GM12801 (cell line): ENCODE measurements around the gene CADM1.

Experiments used
- TF ChIP-seq, protein P1 (sequence below): IDR thresholded peaks from one replicate; pipeline ENCODE4 v1.5.1; 2011; ENCODE audit warnings: control low read depth; ENCODE audit not compliant: insufficient read length; ENCODE audit errors: extremely low read depth

CADM1 gene

DNA sequence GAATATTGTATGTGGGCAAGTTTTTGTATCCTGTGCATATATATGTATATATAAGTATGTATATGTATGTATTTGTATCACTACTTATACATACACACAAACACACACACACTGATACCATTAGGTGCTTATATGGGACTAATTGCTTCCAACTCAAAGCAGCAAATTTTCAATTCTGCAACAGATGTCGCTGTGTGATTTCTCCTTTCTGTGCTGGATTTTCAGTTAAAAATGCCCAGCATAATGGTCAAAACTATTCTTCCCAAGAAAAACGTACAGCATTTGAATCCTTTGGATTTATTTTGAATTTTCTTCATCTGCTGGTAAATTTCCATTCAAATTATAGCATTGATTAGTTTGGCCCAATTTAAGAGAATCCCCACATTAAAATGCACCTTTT is 4.3 kb downstream of the CADM1 start:
- TF ChIP-seq, protein P1, sequence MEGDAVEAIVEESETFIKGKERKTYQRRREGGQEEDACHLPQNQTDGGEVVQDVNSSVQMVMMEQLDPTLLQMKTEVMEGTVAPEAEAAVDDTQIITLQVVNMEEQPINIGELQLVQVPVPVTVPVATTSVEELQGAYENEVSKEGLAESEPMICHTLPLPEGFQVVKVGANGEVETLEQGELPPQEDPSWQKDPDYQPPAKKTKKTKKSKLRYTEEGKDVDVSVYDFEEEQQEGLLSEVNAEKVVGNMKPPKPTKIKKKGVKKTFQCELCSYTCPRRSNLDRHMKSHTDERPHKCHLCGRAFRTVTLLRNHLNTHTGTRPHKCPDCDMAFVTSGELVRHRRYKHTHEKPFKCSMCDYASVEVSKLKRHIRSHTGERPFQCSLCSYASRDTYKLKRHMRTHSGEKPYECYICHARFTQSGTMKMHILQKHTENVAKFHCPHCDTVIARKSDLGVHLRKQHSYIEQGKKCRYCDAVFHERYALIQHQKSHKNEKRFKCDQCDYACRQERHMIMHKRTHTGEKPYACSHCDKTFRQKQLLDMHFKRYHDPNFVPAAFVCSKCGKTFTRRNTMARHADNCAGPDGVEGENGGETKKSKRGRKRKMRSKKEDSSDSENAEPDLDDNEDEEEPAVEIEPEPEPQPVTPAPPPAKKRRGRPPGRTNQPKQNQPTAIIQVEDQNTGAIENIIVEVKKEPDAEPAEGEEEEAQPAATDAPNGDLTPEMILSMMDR, result no peak

DNA sequence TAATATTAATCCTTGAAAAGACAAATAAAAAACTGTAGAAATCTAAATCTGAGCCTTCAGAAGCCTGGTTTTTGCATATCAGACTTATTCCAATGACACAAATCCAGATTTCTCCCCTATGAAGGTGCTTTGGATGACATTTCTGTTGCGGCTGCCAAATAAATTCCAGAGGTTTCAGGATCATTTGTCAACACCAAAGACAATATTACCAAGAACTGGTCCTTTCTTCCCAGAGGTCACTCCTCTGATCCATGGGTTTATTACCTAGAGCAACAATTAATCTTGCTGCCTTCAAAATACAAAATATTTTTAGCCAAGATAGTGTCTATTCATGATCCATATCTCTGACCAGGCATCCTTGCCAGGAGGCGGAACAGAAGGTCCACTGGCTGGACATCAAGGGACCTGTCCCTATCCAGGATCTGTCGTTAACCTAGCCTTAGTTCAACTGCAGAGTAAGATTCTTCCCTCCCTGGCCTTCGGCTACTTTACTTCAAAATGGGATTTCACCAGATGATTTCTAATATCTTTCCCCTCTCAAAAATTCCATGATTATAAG is 4.9 kb downstream of the CADM1 start:
- TF ChIP-seq, protein P1, result no peak

DNA sequence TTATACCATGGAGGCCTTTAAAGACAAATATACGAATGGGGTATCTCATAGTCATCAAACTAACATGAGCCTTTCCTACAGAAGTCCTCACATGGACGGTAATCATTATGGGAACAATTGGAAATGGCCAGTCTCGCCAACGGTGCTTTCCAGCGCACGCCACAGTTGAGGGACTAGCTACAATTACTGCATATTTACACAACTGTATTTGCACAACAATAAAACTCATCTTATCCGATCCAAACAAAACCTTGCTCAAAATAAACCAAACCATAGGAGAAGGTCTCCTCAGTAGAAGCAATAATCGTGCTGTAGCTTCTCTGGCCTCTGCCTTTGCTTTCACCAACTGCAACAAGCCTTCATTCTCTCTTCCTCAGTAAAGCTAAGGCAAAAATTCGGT is 5.9 kb downstream of the CADM1 start:
- TF ChIP-seq, protein P1, result no peak

DNA sequence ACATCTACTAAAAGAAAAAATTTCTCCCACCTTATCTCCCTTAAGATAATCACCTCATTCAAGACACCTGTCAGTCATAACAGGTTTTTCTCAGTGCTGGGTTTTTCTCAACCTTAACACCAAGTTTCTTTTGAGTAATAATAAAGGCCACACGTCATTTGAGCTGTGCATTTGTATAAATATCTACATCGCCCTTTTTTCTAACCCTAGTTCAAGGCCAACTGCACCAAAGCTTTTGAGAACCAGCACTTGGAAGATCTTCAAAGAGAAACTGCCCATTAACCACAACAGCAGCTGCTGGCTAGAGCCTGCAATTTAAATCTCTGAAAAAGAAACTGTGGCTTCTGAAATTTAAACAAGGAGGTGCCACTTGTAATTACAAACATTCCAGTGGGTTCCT is 6.9 kb downstream of the CADM1 start:
- TF ChIP-seq, protein P1, result no peak

DNA sequence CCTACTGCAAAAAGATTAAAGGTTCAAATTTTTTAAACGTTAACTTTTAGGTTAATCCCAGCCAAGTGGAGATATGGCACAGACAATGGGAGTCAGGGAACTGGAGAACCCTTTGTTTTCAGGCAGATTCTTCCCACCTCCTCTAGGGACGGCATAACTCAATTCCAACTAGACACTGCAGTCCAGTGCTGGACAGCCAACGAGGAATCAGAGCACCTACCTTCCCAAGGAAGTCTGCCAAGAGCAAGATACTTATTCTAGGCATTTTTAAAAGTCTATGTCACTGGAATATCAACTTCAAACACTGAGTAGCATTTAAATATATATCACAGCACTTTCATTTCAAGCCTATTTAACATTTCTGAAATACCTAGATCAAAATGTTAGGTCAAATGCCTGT is 7.3 kb downstream of the CADM1 start:
- TF ChIP-seq, protein P1, result no peak

DNA sequence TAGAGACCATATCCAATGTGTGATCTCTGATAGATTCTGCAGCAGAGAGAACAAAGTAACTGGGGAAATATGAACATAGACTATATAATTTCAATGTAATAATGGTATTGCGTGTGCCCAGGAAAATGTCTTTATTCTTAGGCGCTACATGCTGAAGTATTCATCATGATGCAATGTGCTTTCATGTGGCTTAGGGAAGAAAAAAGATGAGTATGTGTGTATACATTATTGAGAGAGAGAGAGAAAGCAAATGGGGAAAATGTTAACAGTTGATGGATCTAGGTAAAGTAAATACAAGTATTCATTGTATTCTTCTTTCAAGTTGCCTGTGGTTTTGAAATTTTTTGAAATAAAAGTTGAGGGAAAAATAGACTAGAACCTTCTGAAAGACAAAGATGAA is 10.3 kb downstream of the CADM1 start:
- TF ChIP-seq, protein P1, result no peak

DNA sequence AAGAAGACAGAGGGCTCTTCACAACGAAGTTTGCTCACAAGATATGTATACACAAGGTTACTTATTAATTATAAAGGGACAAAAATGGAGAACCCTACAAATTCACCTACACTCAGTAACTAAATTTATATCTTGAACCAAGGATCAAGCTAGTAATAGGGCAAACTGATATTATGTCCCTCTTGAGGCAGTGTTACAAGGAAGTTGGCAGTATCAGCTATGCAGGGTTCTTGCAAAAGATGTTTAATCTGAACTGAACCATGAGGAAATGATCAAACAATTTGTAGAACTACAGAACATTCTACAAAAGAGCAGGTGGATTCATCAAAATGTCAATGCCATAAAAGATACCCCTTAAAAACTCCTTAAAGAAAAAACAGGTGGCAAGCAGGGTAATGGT is 10.7 kb downstream of the CADM1 start:
- TF ChIP-seq, protein P1, result no peak
